ENCODE data around the gene RPLP2.

- TF ChIP-seq EZH2 (IDR thresholded peaks at IDR 0.05; ENCODE audit: borderline replicate concordance, low read depth, low read length, poor library complexity, severe bottlenecking) (no peak), CTCF (conservative IDR thresholded peaks at IDR 0.05; ENCODE audit: low read depth, low read length) (no peak)
Measured at GRCh38 chr11:812390-812789, 2.6 kb downstream of the RPLP2 start.
